Measurements from ENCODE around the gene DGCR2. TPM values are rescaled to one million over a fixed set of nuclear protein-coding genes. Genes with fewer than 3 reads are reported as not detected.

DGCR2 gene
- total and polyA plus RNA-seq, 10 of the 15 experiments (the other 5 are each of a cell fraction or from before 2014, with no cell fraction given) = 0.19 to 28.4 (median 16.0) TPM

GRCh38 chr22:19111584-19111983 is 10.6 kb downstream of the DGCR2 start:
- no peak for TF ChIP-seq YBX1 (IDR thresholded peaks at IDR 0.05)
- TF ChIP-seq CHD1 (IDR thresholded peaks at IDR 0.05; ENCODE audit: low read depth, low read length) = no peak
- no peak for TF ChIP-seq MYC (IDR thresholded peaks at IDR 0.05; ENCODE audit: insufficient read depth, insufficient read length, insufficient replicate concordance, low read length, severe bottlenecking)
- TF ChIP-seq MYB (IDR thresholded peaks at IDR 0.05; ENCODE audit: borderline replicate concordance, low read depth, low read length) = no peak
- BruUV-seq (replicated peaks) = no TSS peak
- no peak for ATAC-seq
- H3K27me3 ChIP-seq (replicated peaks in 1 of 2; ENCODE audit: control insufficient read depth in 2 of 2, insufficient read depth in 2 of 2, low read length in 1 of 2) = no peaks in the 10 kb centered on the region
- intact Hi-C loops (cut with micrococcal nuclease; ENCODE audit: unreplicated experiment) = no loop called here
- no peak overlapping the region for H3K4me2 ChIP-seq (ENCODE audit: control insufficient read depth, insufficient read depth)
- no peak for FAIRE-seq
- H2AFZ ChIP-seq (ENCODE audit: control insufficient read depth, low read depth, low read length) = no peak overlapping the region
- CTCF ChIA-PET = interaction anchor here (0.8 to 2.2 kb wide), 4 partner anchors 10 to 518 kb away, joined by 3 to 7 read pairs (median 4); partner anchors contain the start of genes DGCR2 and ESS2
- SMC1A ChIA-PET (ENCODE audit: uncharacterized antibody, unreplicated experiment) = interaction anchor here (0.6 to 0.7 kb wide), 2 partner anchors 156 to 1360 kb away, joined by 3 read pairs; no protein-coding TSS in a partner anchor
- no peaks in the 10 kb centered on the region for H3K9me3 ChIP-seq (replicated peaks; ENCODE audit: control insufficient read depth, insufficient read depth, low read length)
- peaks cover 2% of the 10 kb centered on the region; the same call in 1 of the 2 replicates for H4K20me1 ChIP-seq (ENCODE audit: control insufficient read depth, insufficient read depth)
- RAD21 ChIA-PET (ENCODE audit: unreplicated experiment) = no interaction called here
- in situ Hi-C loops (cut with MboI) = no loop called here
- POLR2A ChIA-PET = no interaction called here
- 71% methylated on average over 3 of the region's 3 CpGs for WGBS (ENCODE audit: insufficient coverage, insufficient replicate concordance, low lambda C conversion rate, missing lambda C conversion rate)
- DNase-seq (ENCODE audit: low read depth, low spot score) = no peak
- peaks cover 0 to 5% of the 10 kb centered on the region in 2 experiments; a peak in 2 of 4 replicates for H3K36me3 ChIP-seq (ENCODE audit: control insufficient read depth in 2 of 2, insufficient read depth in 2 of 2, low read length in 1 of 2)
- H3K27ac ChIP-seq (ENCODE audit: control insufficient read depth, insufficient read depth) = no peak overlapping the region
- H3K4me3 ChIP-seq = no peak overlapping the region
- H3K9ac ChIP-seq (ENCODE audit: control insufficient read depth, insufficient read depth, low read length) = no peak overlapping the region
- peaks cover 15% of the 10 kb centered on the region for H3K4me1 ChIP-seq (ENCODE audit: control insufficient read depth, insufficient read depth, low read length)
- peaks cover 73% of the 10 kb centered on the region for H3K79me2 ChIP-seq (ENCODE audit: control insufficient read depth, insufficient read depth, low read length)

GRCh38 chr22:19111140-19111539 is 11.1 kb downstream of the DGCR2 start:
- no peak overlapping the region for H3K27ac ChIP-seq (ENCODE audit: control insufficient read depth, insufficient read depth)
- H3K4me2 ChIP-seq (ENCODE audit: control insufficient read depth, insufficient read depth) = no peak overlapping the region
- no peaks in the 10 kb centered on the region for H3K9me3 ChIP-seq (replicated peaks; ENCODE audit: control insufficient read depth, insufficient read depth, low read length)
- peaks cover 73% of the 10 kb centered on the region for H3K79me2 ChIP-seq (ENCODE audit: control insufficient read depth, insufficient read depth, low read length)
- RAD21 ChIA-PET (ENCODE audit: unreplicated experiment) = interaction anchor here (0.8 to 1.4 kb wide), 3 partner anchors 11 to 68 kb away, joined by 3 to 4 read pairs (median 3); partner anchors contain the start of gene DGCR2
- FAIRE-seq (no peak), DNase-seq (ENCODE audit: low read depth, low spot score) (no peak), ATAC-seq (no peak)
- SMC1A ChIA-PET (ENCODE audit: uncharacterized antibody, unreplicated experiment) = interaction anchor here (0.7 to 1.8 kb wide), 3 partner anchors 10 to 1360 kb away, joined by 3 to 6 read pairs (median 4); partner anchors contain the start of gene DGCR2
- no TSS peak for BruUV-seq (replicated peaks)
- POLR2A ChIA-PET = interaction anchor here (0.6 kb wide), 1 partner anchor 68 kb away, joined by 3 read pairs; the partner anchor contains the start of gene SLC25A1
- no peaks in the 10 kb centered on the region for H3K27me3 ChIP-seq (replicated peaks in 1 of 2; ENCODE audit: control insufficient read depth in 2 of 2, insufficient read depth in 2 of 2, low read length in 1 of 2)
- H3K36me3 ChIP-seq (ENCODE audit: control insufficient read depth in 2 of 2, insufficient read depth in 2 of 2, low read length in 1 of 2) = peaks cover 0 to 5% of the 10 kb centered on the region in 2 experiments; a peak in 2 of 4 replicates
- peaks cover 15% of the 10 kb centered on the region for H3K4me1 ChIP-seq (ENCODE audit: control insufficient read depth, insufficient read depth, low read length)
- intact Hi-C loops (cut with micrococcal nuclease; ENCODE audit: unreplicated experiment) = no loop called here
- no peak overlapping the region for H2AFZ ChIP-seq (ENCODE audit: control insufficient read depth, low read depth, low read length)
- H4K20me1 ChIP-seq (ENCODE audit: control insufficient read depth, insufficient read depth) = peaks cover 2% of the 10 kb centered on the region; the same call in 1 of the 2 replicates
- no peak overlapping the region for H3K4me3 ChIP-seq
- no peak overlapping the region for H3K9ac ChIP-seq (ENCODE audit: control insufficient read depth, insufficient read depth, low read length)
- CTCF ChIA-PET = interaction anchor here (0.8 to 2.2 kb wide), 7 partner anchors 11 to 519 kb away, joined by 3 to 7 read pairs (median 5); partner anchors contain the start of genes DGCR2 and ESS2
- TF ChIP-seq TARDBP (IDR thresholded peaks at IDR 0.05; ENCODE audit: borderline replicate concordance) (no peak), SIN3A (IDR thresholded peaks at IDR 0.05; ENCODE audit: low read depth, low read length) (no peak), SREBF2 (IDR thresholded peaks at IDR 0.05; ENCODE audit: low read length) (no peak), POLR2A (IDR thresholded peaks at IDR 0.05; ENCODE audit: low read depth, low read length) (no peak), SIX5 (IDR thresholded peaks at IDR 0.05; ENCODE audit: low read depth, low read length, severe bottlenecking) (no peak), SRF (IDR thresholded peaks at IDR 0.05; ENCODE audit: low read depth in 2 of 2, low read length in 2 of 2) (no peak), SREBF1 (IDR thresholded peaks at IDR 0.05; ENCODE audit: low read length) (no peak), IRF3 (IDR thresholded peaks at IDR 0.05) (no peak), MTA2 (IDR thresholded peaks at IDR 0.05; ENCODE audit: low read depth) (no peak), CREB1 (IDR thresholded peaks at IDR 0.05; ENCODE audit: low read depth) (no peak)
- 100% methylated on average over 3 of the region's 3 CpGs for WGBS (ENCODE audit: insufficient coverage, insufficient replicate concordance, low lambda C conversion rate, missing lambda C conversion rate)
- in situ Hi-C loops (cut with MboI) = no loop called here
